Brain microvascular endothelial cell (primary cell): ENCODE results near the gene TUBA4A.
A peak's percentile ranks its signal among the peaks of the same experiment; 100 is the strongest.

Experiments
- DNase-seq: peaks from one replicate; pipeline ENCODE4 v3.0.0-alpha.2; 2020
- H3K27ac ChIP-seq: fragments of 250-450 bp; sonication (Bioruptor Pico); 2 replicates; pipeline ENCODE4 v1.5.1; 2020; ENCODE audit warnings: mild to moderate bottlenecking, moderate library complexity
- H3K27me3 ChIP-seq: fragments of 250-450 bp; sonication (Bioruptor Pico); replicated peaks from 2 replicates; pipeline ENCODE4 v1.5.1; 2020; ENCODE audit warnings: mild to moderate bottlenecking
- H3K36me3 ChIP-seq: fragments of 250-450 bp; sonication (Bioruptor Pico); replicated peaks from 2 replicates; pipeline ENCODE4 v1.5.1; 2020; ENCODE audit warnings: mild to moderate bottlenecking
- H3K4me3 ChIP-seq: 2 replicates; pipeline ENCODE4 v1.5.1; 2011; ENCODE audit warnings: low read depth, mild to moderate bottlenecking, control low read depth, low read length, moderate library complexity
- in situ Hi-C: cut with HindIII; loops from 2 replicates; pipeline ENCODE4 v1.10.0; 2017; ENCODE audit warnings: low sequenced_read_pairs, low pct_ligation_motif_present
- TF ChIP-seq, protein P1 (sequence below): IDR thresholded peaks from 2 replicates; pipeline ENCODE4 v1.5.1; 2011; ENCODE audit warnings: low read depth, mild to moderate bottlenecking, moderate library complexity, low read length, control low read depth, inconsistent platforms; ENCODE audit errors: missing control alignments

TUBA4A gene

DNA sequence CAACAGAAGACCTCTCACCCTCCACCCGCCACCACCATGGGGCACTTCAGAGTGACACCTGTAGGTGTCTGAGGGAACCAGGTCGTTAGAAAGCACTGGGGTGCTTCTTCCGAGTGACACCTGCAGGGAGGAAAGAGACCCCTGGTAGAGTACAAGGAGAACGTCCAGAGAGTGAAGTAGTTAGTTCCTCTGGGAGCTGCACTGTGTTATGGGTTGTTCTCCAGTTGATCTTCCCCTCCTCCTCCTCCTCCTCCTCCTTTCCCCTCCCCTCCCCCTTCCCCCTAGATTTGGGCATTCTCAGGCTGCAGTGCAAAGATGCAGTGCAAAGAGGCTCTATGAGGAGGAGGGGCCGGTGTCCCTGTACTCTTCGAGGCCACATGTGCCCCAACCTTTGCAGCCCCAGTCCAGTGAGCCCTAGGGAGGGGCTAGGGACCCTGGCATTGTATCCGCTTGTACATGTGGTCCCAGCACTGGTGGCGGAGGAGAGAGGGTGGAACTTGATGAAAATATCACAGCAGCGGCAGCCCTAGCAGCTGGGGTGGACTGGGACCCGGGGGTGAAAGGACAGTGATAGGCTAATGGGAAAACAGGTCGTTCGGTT is 26.3 kb upstream of the TUBA4A start:
- in situ Hi-C loops = no loop called here
- H3K4me3 ChIP-seq = peak overlapping the region; percentile 62
- peak overlapping the region; percentile 98 for H3K27ac ChIP-seq
- TF ChIP-seq, protein P1, sequence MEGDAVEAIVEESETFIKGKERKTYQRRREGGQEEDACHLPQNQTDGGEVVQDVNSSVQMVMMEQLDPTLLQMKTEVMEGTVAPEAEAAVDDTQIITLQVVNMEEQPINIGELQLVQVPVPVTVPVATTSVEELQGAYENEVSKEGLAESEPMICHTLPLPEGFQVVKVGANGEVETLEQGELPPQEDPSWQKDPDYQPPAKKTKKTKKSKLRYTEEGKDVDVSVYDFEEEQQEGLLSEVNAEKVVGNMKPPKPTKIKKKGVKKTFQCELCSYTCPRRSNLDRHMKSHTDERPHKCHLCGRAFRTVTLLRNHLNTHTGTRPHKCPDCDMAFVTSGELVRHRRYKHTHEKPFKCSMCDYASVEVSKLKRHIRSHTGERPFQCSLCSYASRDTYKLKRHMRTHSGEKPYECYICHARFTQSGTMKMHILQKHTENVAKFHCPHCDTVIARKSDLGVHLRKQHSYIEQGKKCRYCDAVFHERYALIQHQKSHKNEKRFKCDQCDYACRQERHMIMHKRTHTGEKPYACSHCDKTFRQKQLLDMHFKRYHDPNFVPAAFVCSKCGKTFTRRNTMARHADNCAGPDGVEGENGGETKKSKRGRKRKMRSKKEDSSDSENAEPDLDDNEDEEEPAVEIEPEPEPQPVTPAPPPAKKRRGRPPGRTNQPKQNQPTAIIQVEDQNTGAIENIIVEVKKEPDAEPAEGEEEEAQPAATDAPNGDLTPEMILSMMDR = no peak
- H3K27me3 ChIP-seq = no peaks in the 10 kb centered on the region
- no peak for DNase-seq
- peaks cover 6% of the 10 kb centered on the region for H3K36me3 ChIP-seq

DNA sequence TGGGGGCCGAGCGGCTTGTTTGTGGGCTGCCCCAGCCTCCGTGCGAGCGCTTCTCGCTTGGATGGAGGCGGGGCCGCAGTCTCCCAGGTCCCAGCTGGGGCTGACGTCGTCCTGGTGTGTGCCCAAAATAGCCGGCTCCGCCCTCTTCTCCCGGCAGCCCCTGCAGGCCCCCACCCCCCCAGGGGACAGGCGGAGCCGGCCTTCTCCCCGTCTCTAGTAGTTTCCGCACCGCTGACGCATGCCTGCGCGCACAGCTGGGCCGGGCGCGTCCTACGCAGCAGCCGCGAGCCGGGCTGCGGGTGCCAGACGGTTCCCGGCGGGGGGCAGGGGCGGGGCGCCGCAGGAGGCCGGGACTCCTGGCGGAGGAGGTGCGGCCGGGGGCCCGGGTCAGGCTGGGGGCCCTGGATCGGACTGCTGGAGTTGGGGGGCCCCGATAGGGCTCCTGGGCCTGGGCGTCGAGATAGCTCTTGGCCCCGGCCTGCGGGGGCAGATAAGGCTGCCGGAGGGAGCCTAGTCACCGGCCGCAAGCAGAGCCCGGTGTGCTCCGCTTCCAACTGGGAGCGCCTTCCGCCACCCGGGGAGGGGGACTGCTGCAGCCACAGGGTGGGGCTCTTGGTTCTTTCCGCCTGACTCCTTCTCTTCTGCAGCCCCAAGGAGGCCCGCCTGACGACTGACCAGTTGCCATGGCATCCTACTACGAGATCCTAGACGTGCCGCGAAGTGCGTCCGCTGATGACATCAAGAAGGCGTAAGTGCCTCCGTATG is 25.6 kb upstream of the TUBA4A start, which contains the start of gene DNAJB2:
TSS of gene DNAJB2 (plus strand) at position 216 of the 765 bp plus-strand sequence. CDS start at position 684, 468 bp downstream.
- peaks cover 2% of the 10 kb centered on the region for H3K36me3 ChIP-seq
- H3K4me3 ChIP-seq = peak within 1 kb of the TSS; percentile 62
- TF ChIP-seq, protein P1 = peak; percentile 43
- DNase-seq = peak; percentile 99
- H3K27ac ChIP-seq = peak within 1 kb of the TSS; percentile 98
- in situ Hi-C loops = no loop called here
- no peaks in the 10 kb centered on the region for H3K27me3 ChIP-seq

DNA sequence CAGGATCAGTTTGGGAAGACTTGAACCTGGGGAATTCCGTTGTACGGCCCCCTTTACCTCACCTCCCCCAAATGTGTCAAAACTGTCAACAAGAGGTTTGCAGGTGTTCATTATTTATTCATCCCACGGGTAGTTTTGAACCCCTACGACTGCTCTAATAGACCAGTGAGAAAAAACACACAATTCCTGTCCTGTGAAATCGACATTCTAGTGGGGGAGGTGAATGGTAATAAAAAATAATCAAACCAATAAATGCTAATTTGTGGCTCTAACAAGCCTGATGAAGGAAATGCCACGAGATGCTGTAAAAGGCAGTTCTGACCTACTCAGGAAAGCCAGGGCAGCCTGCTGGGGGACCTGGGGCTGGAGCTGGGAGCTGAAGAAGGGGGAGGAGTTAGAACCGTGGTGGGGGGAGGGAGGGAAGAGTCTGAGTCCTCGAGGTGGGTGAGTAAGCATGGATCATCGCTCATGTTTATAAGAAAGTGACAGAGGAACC is 25.0 kb upstream of the TUBA4A start:
- H3K4me3 ChIP-seq = peak overlapping the region; percentile 12

DNA sequence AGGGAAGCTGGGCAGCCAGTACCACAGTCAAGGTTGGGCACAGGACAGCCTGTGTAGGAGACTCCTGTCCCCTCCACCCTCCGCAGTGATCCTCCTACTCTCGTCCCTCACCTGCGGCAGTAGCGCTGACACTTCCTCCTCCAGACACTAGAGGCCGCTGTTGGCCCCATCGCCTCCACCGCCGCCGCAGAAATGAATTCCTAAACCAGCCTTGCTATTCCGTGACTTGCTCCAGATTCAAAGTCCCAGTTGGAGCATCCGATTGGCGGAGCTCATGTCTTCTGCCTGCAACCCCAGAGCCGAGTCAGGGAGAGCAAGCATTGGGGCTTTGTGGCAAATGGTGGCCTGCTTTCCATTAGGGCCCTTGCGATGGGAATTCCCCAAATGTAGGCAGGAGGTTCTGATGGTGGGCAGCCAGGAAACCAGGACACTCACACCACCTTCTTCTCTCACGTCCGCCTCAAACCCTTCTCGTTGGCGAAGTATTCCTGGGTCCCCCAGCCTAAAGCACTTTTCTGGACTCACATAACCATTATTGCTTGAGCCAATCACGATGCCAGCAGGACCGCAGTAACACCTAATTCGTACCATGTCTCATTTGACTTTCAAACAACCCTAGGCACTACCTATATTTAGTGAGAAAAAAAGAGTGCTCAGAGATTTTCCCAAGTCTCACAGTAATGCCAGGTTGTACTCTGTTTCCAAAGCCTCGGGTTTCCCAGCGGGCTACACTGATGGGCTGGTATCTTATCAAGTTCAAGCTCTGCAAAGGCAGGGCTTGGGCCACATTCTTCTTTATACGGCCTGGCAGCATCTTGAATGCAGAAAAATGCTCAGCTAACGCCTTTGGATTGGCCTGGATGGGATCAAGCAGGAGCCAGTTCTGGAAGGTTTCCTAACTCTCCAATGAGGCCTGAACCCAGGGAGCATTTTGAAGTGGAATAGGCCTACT is 24.3 kb upstream of the TUBA4A start:
- Histone ChIP-seq H3K36me3 (peaks cover 2% of the 10 kb centered on the region), H3K27ac (peak overlapping the region; percentile 98), H3K4me3 (no peak overlapping the region), H3K27me3 (no peaks in the 10 kb centered on the region)
- peak; percentile 77 for DNase-seq
- TF ChIP-seq, protein P1 = peak; percentile 99
- in situ Hi-C loops = no loop called here

More for the DNA sequence above, 25.0 kb upstream of the TUBA4A start:
- peak overlapping the region; percentile 98 for H3K27ac ChIP-seq
- TF ChIP-seq, protein P1 = no peak
- DNase-seq = no peak
- no peaks in the 10 kb centered on the region for H3K27me3 ChIP-seq
- peaks cover 2% of the 10 kb centered on the region for H3K36me3 ChIP-seq
- in situ Hi-C loops = no loop called here

DNA sequence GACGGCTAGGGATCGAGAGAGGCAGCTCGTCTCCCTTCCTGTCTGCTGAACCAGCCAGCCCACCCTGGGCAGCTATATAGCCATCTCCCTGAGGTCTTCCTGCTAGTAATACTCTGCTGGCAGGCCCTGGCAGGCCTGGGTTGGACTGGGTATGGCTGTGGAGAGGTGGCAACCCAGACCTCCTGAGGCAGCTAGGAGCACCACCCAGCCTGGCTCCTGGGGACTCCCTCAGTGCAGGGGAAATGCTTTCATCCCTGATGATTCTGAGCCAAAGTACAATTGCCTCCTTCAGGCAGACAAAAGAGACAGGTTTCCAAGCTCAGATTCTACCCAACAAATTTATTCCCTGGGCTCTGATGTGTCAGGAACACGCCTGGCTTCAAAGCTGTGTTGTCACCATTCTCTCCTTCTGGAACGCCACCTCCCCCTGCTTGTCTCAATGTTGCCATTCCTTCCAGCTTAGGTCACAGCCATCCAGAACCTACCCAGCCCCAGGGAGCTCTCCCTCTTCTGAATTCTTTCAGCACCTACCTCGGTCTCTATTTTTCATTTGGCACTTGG is 20.7 kb upstream of the TUBA4A start:
- H3K27me3 ChIP-seq = no peaks in the 10 kb centered on the region
- peak; percentile 80 for DNase-seq
- in situ Hi-C loops = no loop called here
- H3K27ac ChIP-seq = peak overlapping the region; percentile 2
- no peaks in the 10 kb centered on the region for H3K36me3 ChIP-seq
- TF ChIP-seq, protein P1 = no peak
- no peak overlapping the region for H3K4me3 ChIP-seq
